Measurements from ENCODE around the gene BYSL. TPM values are rescaled to one million over a fixed set of nuclear protein-coding genes. Genes with fewer than 3 reads are reported as not detected.

Gene BYSL
- total and polyA plus RNA-seq, 4 donors, result 5.4 to 11.6 (median 8.6) TPM

DNA sequence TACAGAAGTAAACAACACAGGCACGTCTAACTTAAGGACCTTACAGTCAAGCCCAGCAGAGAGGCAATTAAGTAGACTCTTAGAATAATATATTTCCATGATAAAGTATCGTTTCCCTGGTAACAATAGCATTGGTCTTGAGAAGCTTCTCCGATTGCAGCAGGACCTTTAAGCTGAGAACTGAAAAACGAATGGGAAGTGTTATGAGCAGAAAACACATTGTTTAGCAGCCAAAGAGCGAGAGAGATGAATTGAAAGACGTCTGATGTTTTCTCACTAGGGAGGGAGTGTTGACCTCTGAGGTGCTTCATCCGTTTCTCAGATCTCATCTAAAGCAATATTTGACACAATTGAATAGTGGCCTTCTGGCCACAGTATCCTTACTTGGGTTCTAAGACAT lies 855 bp downstream of the BYSL start (continued):
- TF ChIP-seq RAD21 (IDR thresholded peaks at IDR 0.05), result no peak

DNA sequence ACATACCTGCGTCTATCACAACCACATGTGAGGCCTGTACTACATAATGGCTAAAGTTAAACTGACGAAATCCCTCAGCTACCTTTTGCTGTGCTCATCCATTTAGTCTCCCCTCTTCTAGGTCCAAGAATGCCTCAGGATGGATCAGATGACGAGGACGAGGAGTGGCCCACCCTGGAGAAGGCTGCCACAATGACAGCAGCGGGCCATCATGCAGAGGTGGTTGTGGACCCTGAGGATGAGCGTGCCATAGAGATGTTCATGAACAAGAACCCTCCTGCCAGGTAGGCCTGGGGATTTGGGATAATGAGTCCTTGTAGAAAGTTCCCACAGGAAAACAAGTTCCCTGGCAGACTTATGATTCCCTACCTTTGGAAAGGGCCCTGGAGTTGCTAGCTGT lies 6.0 kb downstream of the BYSL start:
- no peak for TF ChIP-seq YY1 (IDR thresholded peaks at IDR 0.05)
- TF ChIP-seq GABPA (IDR thresholded peaks at IDR 0.05 in 1 of 2, conservative IDR thresholded peaks at IDR 0.05 in 1 of 2), result no peak
- no peak for TF ChIP-seq JUND (IDR thresholded peaks at IDR 0.05)
- TF ChIP-seq HNF4G (IDR thresholded peaks at IDR 0.05), result no peak
- TF ChIP-seq NR2F2 (IDR thresholded peaks at IDR 0.05), result no peak
- TF ChIP-seq, protein P1, sequence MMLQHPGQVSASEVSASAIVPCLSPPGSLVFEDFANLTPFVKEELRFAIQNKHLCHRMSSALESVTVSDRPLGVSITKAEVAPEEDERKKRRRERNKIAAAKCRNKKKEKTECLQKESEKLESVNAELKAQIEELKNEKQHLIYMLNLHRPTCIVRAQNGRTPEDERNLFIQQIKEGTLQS (IDR thresholded peaks at IDR 0.05), result no peak
- no peak for TF ChIP-seq EGR1 (IDR thresholded peaks at IDR 0.05; ENCODE audit: low read depth in 2 of 2)
- TF ChIP-seq HNF4A (conservative IDR thresholded peaks at IDR 0.05), result no peak
- TF ChIP-seq, protein P2, sequence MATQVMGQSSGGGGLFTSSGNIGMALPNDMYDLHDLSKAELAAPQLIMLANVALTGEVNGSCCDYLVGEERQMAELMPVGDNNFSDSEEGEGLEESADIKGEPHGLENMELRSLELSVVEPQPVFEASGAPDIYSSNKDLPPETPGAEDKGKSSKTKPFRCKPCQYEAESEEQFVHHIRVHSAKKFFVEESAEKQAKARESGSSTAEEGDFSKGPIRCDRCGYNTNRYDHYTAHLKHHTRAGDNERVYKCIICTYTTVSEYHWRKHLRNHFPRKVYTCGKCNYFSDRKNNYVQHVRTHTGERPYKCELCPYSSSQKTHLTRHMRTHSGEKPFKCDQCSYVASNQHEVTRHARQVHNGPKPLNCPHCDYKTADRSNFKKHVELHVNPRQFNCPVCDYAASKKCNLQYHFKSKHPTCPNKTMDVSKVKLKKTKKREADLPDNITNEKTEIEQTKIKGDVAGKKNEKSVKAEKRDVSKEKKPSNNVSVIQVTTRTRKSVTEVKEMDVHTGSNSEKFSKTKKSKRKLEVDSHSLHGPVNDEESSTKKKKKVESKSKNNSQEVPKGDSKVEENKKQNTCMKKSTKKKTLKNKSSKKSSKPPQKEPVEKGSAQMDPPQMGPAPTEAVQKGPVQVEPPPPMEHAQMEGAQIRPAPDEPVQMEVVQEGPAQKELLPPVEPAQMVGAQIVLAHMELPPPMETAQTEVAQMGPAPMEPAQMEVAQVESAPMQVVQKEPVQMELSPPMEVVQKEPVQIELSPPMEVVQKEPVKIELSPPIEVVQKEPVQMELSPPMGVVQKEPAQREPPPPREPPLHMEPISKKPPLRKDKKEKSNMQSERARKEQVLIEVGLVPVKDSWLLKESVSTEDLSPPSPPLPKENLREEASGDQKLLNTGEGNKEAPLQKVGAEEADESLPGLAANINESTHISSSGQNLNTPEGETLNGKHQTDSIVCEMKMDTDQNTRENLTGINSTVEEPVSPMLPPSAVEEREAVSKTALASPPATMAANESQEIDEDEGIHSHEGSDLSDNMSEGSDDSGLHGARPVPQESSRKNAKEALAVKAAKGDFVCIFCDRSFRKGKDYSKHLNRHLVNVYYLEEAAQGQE (IDR thresholded peaks at IDR 0.05), result no peak
- TF ChIP-seq, protein P3, sequence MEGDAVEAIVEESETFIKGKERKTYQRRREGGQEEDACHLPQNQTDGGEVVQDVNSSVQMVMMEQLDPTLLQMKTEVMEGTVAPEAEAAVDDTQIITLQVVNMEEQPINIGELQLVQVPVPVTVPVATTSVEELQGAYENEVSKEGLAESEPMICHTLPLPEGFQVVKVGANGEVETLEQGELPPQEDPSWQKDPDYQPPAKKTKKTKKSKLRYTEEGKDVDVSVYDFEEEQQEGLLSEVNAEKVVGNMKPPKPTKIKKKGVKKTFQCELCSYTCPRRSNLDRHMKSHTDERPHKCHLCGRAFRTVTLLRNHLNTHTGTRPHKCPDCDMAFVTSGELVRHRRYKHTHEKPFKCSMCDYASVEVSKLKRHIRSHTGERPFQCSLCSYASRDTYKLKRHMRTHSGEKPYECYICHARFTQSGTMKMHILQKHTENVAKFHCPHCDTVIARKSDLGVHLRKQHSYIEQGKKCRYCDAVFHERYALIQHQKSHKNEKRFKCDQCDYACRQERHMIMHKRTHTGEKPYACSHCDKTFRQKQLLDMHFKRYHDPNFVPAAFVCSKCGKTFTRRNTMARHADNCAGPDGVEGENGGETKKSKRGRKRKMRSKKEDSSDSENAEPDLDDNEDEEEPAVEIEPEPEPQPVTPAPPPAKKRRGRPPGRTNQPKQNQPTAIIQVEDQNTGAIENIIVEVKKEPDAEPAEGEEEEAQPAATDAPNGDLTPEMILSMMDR (IDR thresholded peaks at IDR 0.05; ENCODE audit: low read depth, low read length, missing input control), result no peak
- TF ChIP-seq, protein P4, sequence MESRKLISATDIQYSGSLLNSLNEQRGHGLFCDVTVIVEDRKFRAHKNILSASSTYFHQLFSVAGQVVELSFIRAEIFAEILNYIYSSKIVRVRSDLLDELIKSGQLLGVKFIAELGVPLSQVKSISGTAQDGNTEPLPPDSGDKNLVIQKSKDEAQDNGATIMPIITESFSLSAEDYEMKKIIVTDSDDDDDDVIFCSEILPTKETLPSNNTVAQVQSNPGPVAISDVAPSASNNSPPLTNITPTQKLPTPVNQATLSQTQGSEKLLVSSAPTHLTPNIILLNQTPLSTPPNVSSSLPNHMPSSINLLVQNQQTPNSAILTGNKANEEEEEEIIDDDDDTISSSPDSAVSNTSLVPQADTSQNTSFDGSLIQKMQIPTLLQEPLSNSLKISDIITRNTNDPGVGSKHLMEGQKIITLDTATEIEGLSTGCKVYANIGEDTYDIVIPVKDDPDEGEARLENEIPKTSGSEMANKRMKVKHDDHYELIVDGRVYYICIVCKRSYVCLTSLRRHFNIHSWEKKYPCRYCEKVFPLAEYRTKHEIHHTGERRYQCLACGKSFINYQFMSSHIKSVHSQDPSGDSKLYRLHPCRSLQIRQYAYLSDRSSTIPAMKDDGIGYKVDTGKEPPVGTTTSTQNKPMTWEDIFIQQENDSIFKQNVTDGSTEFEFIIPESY (IDR thresholded peaks at IDR 0.05), result no peak
- no peak for TF ChIP-seq RAD21 (IDR thresholded peaks at IDR 0.05)
- Histone ChIP-seq H3K4me1 (ENCODE audit: control insufficient read depth in 4 of 4, insufficient read depth in 4 of 4, low read length in 3 of 4) (peaks cover 0 to 12% (median 8%) of the 10 kb centered on the region in 4 donors), H3K4me3 (ENCODE audit: low read depth in 1 of 3, low read length in 3 of 3) (no peak overlapping the region), H3K36me3 (ENCODE audit: control insufficient read depth in 4 of 4, insufficient read depth in 3 of 4, low read depth in 1 of 4, low read length in 3 of 4) (peaks cover 14 to 54% (median 39%) of the 10 kb centered on the region in 4 donors), H3K27me3 (ENCODE audit: control insufficient read depth in 4 of 4, insufficient read depth in 4 of 4, low read length in 3 of 4) (no peaks in the 10 kb centered on the region), H3K27ac (ENCODE audit: low read depth in 1 of 2, low read length in 2 of 2) (no peak overlapping the region), H3K9me3 (ENCODE audit: control insufficient read depth in 4 of 4, low read length in 3 of 4) (no peaks in the 10 kb centered on the region), H3K9ac (ENCODE audit: low read depth in 1 of 2, low read length in 2 of 2) (no peak overlapping the region)
- no peak for DNase-seq (ENCODE audit: low spot score)
- WGBS, result 88% methylated on average over 6 of the region's 6 CpGs

DNA sequence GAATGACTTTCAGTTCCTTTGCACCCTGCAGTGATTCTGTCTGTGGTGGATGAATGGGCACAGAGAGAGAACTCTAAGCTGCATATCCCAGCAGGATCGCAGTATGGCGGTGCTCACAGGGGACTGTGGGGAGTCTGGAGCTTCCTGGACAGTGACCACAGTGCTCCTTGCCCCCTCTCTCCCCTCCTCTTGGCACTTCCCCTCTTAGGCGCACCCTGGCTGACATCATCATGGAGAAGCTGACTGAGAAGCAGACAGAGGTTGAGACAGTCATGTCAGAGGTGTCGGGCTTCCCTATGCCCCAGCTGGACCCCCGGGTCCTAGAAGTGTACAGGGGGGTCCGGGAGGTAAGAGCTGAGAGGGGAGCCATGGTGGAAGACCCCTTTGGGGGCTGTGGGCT lies 8.6 kb downstream of the BYSL start:
- 94% methylated on average over 6 of the region's 6 CpGs for WGBS
- H3K27ac ChIP-seq (ENCODE audit: low read depth in 1 of 2, low read length in 2 of 2), result no peak overlapping the region
- no peak for DNase-seq (ENCODE audit: low spot score)
- H3K9ac ChIP-seq (ENCODE audit: low read depth in 1 of 2, low read length in 2 of 2), result no peak overlapping the region
- peaks cover 18 to 75% (median 55%) of the 10 kb centered on the region in 4 donors for H3K36me3 ChIP-seq (ENCODE audit: control insufficient read depth in 4 of 4, insufficient read depth in 3 of 4, low read depth in 1 of 4, low read length in 3 of 4)
- no peaks in the 10 kb centered on the region for H3K9me3 ChIP-seq (ENCODE audit: control insufficient read depth in 4 of 4, low read length in 3 of 4)
- H3K4me3 ChIP-seq (ENCODE audit: low read depth in 1 of 3, low read length in 3 of 3), result no peak overlapping the region
- H3K4me1 ChIP-seq (ENCODE audit: control insufficient read depth in 4 of 4, insufficient read depth in 4 of 4, low read length in 3 of 4), result no peaks in the 10 kb centered on the region
- TF ChIP-seq HNF4A (conservative IDR thresholded peaks at IDR 0.05) (no peak), RAD21 (IDR thresholded peaks at IDR 0.05) (no peak), YY1 (IDR thresholded peaks at IDR 0.05) (no peak)
- H3K27me3 ChIP-seq (ENCODE audit: control insufficient read depth in 4 of 4, insufficient read depth in 4 of 4, low read length in 3 of 4), result no peaks in the 10 kb centered on the region

Data from liver (tissue), 9 donors.